Stimulated activated CD4-positive, alpha-beta T cell treated with anti-CD3 and anti-CD28 coated beads, Interleukin-4, amount 100 ng/mL, for 48 hours (primary cell): Measurements from ENCODE around the gene SMG9.

Experiments
- DNase-seq, 2 donors: peaks; one replicate each; pipeline ENCODE4 v3.0.0-alpha.2; 2020; ENCODE audit warnings: low read depth in 2 of 2

The SMG9 gene

DNA sequence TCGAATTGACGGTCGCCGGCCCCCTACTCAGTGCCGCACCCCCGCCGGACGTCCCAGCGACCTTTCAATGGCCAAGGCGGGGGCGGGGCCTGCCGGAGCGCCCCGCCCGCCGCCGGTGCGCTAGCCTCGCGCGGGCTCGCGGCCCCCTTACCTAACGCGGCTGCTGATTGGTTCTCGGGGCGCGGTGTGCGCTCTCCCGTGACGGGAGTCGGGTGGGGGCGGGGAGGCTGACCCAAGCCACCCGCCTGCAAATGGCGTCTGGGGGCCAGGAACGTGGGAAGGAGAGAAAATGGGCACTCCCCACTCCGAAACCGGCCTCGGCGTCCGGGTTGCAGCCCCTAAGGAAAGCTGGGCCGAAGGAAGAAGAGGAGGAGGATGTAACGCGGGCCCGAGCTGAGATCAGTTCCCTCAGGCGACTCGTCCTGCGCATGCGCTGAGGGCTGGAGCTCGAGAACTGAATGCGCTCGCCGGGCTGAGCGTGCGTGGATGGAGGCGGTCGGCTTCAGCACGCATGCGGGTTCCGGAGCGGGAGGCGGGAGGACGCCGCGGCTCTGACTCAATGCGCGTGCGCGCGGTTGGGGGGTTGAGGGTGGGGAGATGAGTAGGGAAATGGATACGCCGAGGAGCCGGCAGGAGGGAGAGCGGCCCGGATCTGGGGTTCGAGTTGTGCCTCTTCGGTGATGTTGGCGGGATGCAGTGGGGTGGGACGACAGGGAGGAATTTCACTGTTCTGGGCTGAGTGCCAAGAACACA, at the start of gene SMG9:
Gene SMG9, minus strand, starts transcription at position 460 of the 753 bp plus-strand sequence. CDS start 4,221 bp downstream, outside the sequence.
- peak; percentile 96 to 97 for DNase-seq

- DNase-seq: no peak
Measured at GRCh38 chr19:43804432-43804831, 49.7 kb upstream of the SMG9 start.

DNA sequence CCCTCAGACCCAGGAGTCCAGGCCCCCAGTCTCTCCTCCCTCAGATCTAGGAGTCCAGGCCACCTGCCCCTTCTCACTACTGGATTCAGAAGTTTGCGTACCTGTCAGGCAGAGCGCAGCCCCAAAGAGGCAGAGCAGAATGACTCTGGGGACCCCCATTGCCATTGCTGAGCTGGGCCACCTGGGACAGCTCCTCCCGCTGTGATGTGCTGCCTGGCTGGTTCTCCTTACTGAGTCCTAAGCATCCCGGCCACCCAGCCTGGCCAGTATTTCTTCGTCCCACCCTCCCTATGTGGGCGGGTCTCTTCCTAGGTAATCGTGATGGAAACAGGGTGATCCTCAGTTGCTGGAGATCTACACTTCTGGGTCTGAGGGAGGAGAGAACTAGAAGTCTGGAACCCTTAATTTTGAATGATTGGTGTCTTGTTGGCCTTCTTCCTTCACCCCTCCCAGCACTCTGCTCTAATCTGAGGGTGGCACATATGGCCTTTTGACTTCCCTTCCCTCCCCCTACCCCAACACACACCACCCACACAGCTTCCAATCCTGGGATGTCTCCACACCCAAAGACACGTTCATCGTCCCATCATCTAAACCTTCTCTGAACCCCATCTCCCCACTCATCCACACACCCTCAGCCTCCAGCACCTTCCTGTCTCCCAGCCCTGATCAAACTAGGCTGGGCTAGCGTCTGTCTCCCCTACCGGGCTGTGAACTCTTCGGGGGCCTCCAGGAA, 47.6 kb upstream of the SMG9 start, which contains the start of gene LYPD5:
Gene LYPD5, minus strand, starts transcription at position 232 of the 736 bp plus-strand sequence. Its CDS starts 67 bp downstream, at position 165.
- no peak for DNase-seq

DNA sequence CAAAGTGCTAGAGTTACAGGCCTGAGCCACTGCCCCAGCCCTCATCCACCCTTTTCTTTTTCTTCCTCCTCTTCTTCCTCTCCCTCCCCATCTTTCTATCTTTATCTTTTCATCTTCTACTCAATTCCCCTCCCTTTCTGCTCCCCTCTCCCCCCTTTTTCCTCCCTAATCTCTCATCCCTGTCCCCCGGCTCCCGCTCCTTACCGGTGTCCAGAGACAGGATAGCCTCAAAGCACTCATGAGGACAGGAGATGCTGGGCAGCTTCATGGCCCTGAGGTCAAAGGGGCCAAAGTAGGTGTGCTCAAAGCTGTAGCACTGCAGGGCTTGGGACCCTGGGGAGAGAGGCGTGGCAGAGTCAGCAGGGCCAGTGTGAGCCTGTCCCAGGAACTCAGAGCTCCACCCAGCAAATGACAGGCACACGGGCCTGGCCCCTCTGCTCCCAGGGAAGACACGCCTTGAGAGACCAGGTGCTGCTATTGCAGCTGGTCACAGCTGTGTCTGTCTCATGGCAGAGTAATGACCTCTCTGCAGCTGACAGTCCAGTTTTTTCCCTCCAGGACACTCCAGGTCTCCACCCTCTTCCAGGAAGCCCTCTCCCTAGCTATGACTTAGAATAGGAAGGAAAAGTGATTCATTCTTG, 44.9 kb upstream of the SMG9 start:
- no peak for DNase-seq

GRCh38 chr19:43798546-43799409, 44.0 kb upstream of the SMG9 start:
- peak in 1 of 2 donors; percentile 64 for DNase-seq

DNA sequence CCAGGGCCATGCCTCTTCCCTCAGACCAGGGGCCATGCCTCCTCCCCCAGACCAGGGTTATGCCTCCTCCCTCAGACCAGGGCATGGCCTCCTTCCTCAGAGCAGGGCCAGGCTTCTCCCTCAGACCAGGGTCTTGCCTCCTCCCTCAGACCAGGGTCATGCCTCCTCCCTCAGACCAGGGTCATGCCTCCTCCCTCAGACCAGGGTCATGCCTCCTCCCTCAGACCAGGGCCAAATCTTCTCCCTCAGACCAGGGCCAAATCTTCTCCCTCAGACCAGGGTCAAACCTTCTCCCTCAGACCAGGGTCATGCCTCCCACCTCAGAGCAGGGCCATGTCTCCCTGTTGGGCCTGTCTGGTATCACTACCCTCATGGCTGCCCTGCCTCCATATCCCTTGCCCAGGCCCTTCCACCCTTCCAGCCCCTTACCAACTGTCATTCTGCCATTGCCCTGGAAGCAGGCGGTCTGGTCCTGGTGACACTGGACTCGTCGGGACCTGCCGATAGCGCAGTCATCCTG, 43.3 kb upstream of the SMG9 start:
- no peak for DNase-seq

DNA sequence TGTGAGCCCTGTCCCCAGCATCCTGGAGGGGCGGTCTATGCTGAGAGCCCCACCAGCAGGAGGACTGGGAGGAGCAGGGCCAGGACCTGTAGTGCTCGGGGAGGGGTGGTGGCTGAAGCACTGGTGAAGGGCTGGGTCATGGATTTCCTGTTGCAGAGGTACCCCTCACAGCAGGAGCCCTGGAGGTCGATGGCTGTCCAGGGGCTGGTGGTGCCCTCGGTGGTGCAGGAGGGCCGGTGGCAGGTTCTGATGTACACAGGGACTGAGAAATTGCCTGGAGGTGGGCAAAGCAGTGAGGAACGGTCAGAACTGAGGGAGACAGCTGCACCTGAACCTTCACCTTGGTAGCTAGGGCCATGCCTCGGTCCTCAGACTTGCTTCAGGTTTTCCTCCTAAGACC, 42.8 kb upstream of the SMG9 start:
- no peak for DNase-seq

DNA sequence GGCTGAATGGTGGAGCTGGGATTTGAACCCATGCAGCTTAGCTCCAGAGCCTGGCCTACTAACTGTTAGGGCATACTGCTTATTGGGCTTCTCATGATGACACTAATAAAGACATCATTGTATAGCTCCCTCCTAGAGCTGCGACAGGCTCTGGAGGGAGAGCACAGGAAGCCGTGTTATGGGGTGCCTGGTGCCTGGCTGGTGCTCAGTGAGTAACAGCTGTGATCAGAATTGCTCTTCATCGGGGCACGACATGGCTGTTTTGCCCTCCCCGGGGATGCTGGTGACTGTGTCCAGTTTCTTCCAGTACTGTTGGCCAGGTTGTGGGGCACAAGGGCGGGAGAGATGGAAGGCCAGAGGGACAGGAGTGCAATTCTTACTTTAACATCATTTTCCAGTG, 42.4 kb upstream of the SMG9 start:
- DNase-seq: no peak

DNA sequence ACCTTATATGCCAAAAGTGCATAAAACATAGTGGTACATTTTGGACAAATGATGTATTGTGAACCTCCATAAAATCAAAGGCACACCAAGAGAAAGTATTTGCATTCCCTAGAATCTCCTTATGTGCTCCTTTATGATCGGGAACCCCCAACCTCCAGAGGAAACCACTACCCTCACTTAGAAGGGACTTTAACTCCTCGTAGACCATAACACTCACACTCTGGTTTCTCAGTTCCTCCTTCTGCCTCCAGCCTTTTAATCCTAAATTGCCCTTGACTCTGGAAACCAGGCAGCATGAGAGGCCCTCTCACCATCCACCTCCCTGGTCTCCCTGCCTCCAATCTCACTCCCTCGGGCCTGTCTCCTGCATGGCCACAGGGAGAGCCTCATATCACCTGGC, 35.8 kb upstream of the SMG9 start:
- no peak for DNase-seq

GRCh38 chr19:43789029-43789428, 34.3 kb upstream of the SMG9 start:
- no peak for DNase-seq

DNA sequence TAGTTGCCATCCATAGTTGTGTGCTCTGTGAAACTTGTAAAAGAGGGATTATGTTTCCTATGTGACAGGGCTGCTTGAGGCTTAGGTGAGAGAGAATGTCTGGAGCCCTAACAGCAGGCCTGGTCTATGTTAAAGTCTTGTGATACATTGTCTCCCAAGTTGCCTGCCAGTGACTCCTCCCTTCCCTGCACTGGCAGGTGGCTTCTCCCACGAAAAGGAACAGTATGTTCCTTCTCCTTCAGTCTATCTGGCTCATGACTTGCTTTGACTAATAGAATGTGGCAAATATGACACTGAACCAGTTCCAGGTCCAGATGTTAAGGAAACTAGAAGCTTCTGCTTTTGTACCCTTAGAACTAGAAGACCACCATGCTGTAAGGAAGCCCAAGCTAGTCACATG, 31.9 kb upstream of the SMG9 start:
- DNase-seq: no peak

DNA sequence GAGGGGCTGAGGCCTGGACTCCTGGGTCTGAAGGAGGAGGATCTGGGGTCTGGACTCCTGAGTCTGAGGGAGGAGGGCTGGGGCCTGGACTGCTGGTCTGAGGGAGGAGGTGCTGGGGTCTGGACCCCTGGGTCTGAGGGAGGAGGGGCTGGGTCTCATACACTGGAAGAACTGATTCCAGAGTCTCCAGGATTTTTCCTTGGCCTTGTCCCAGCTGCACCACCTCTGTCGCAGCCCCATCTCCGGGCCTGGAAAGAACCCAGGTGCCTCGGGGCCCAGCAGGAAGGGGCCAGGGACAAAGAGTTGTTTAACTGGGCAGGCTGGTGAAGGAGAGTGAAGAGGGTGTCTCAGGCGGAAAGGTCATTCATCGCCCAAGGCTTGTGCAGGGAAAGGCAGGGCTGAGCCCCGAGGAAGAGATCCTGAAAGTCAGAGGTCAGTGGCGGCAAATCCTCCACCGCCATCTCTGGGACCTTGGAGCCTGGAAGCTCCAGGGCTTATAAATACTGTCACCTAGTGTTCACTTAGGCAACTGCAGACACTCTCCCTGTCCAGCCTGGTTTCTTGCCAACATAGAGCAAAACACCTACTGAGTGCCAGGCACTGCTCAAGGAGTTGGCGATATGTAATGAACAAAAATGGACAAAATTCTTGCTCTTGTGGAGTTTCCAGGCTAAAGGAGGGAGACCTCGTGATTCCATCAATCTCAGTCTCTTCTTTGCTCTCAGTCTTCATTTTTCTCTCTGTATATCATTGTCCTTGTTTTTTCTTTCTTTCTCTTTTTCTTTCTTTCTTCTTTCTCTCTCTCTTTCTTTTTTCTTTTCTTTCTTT, 30.4 kb upstream of the SMG9 start:
- no peak for DNase-seq

- DNase-seq: peak in 1 of 2 donors; percentile 60
Measured at GRCh38 chr19:43784241-43784980, 29.6 kb upstream of the SMG9 start.

- DNase-seq: no peak
Measured at GRCh38 chr19:43783636-43784035, 28.9 kb upstream of the SMG9 start.

- DNase-seq: no peak
Measured at GRCh38 chr19:43782689-43783231, 28.0 kb upstream of the SMG9 start.

DNA sequence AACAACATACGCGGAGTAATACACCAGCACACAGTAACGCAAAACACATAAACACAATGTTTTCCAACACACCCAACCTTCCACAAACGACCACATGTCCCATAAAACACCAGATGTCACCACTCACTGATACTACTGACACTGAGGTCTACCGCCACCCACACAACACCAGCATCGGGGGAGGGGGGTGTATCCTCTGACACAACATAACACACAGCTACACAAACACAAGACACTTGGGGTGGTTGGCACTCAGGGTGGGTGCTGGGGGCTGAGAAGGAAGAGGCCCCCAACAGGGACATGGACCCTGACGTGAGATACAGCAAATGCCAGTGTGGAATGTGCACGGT, 27.5 kb upstream of the SMG9 start:
- no peak for DNase-seq

DNA sequence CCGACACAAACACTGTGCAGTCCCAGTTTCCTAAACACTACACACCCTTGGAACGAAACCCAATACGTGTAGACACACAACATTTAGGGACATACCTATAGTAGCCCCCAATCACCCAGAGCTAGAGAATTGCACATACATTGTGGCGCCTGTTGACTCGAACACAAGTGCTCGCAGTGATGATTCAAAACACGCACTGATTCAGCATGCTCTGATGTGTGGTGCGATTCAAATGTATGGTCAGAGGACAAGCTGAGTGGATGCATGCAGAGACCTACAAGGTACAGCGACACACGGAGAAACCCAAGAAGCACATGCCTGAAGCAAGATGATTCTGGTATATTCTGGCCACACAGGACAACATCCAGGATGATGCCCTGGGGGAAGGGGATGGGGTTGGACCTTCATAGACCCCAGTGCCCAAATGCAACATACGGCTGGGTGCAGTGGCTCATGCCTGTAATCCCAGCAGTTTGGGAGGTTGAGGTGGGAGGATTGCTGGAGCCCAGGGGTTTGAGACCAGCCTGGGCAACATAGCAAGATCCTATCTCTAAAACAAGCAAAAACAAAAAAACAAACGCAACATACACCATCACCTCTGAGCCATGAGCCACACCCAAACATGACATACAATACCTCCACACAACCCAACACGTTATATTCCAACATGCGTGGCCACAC, 27.0 kb upstream of the SMG9 start:
- DNase-seq: no peak

DNA sequence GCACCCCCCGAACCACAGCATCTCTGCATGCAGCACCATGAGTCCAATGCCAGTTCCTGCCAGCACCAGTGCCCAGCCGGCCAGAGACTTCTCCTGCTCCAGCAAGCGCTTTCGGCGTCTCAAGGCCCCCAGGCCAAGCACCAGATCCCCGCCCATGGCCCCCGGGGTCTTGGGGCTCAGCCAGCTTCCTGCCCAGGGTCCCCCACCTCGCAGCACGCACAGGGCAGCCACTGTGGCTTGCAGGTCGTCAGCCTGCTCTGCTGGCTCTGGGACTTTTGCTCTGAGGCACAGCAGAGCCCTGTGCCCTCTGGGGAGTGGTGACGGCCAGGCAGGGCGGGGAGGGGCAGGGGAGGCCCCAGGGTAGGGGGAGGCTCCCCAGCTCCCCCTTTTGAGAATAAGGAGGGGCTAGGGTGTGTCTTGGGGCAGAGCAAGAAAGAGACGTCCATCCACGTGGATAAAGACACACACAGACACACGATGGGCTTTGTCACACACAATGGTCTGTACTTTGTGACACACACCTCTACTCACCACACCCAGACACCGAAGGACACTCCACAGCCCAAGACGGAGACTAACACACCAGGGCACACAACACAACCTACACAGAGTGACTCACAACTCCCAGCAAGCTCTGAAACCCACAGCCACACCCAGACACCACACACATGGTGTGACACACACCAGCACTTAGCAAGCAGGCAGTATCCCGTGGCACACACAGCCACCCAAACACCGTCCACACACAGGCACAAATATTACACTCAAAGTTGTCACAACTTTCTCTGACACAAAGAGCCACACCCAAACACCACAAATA, 26.2 kb upstream of the SMG9 start, which contains the start of gene KCNN4:
Gene KCNN4, minus strand, starts transcription at position 268 of the 820 bp plus-strand sequence. Its CDS starts 112 bp downstream, at position 156.
- peak; percentile 62 to 74 for DNase-seq
